K562 (cell line): ENCODE measurements around the gene SLC38A2. TPM values are rescaled to one million over a fixed set of nuclear protein-coding genes. Genes with fewer than 3 reads are reported as not detected.

Source experiments
- CTBP1 ChIP-seq: fragments of 450-650 bp; IDR thresholded peaks from 2 replicates; pipeline ENCODE4 v1.6.1; 2016; ENCODE audit warnings: borderline replicate concordance
- FIP1L1 ChIP-seq: fragments of 200-400 bp; formaldehyde crosslinking; IDR thresholded peaks from 2 replicates; pipeline ENCODE4 v1.6.1; 2018; ENCODE audit warnings: mild to moderate bottlenecking, low read depth, low read length; ENCODE audit not compliant: poor library complexity, severe bottlenecking
- HNRNPH1 ChIP-seq: fragments of 200-400 bp; formaldehyde crosslinking; optimal IDR thresholded peaks from 2 replicates; pipeline ENCODE3; 2017; ENCODE audit warnings: low read depth, mild to moderate bottlenecking, low read length, moderate library complexity
- MYC ChIP-seq, 2 experiments: fragments of 250-450 bp in 1 of 2; sonication (Bioruptor Pico) in 1 of 2; IDR thresholded peaks; 2 replicates each; pipeline versions ENCODE4 v1.5.1 to v1.6.1; 2012 to 2021; ENCODE audit warnings: low read depth in 2 of 2, borderline replicate concordance in 1 of 2, improper control_type of control experiment in 1 of 2, low read length in 1 of 2, mild to moderate bottlenecking in 1 of 2, moderate library complexity in 1 of 2
- NR4A1 ChIP-seq, 2 experiments: fragments of 250-450 bp in 1 of 2; fragments of 450-650 bp in 1 of 2; sonication (Bioruptor Pico) in 1 of 2; IDR thresholded peaks; 2 replicates each; pipeline versions ENCODE4 v1.4.0 to v1.6.1; 2016 to 2020; ENCODE audit warnings: mild to moderate bottlenecking in 2 of 2, missing compliant biosample characterization in 1 of 2, missing genetic modification characterization in 1 of 2, moderate library complexity in 1 of 2
- PHTF2 ChIP-seq: fragments of 250-450 bp; sonication (Bioruptor Pico); IDR thresholded peaks from 2 replicates; pipeline ENCODE4 v1.5.0; 2021; ENCODE audit warnings: mild to moderate bottlenecking
- REST ChIP-seq, 2 experiments: fragments of 450-650 bp; formaldehyde crosslinking in 1 of 2; IDR thresholded peaks; 2 replicates each; pipeline versions ENCODE4 v1.4.0 to v1.6.1; 2014 to 2020; ENCODE audit warnings: mild to moderate bottlenecking in 2 of 2, borderline replicate concordance in 1 of 2, low read depth in 1 of 2
- SMAD4 ChIP-seq: fragments of 250-450 bp; sonication (Bioruptor Pico); conservative IDR thresholded peaks from 2 replicates; pipeline ENCODE4 v1.8.0; 2021; ENCODE audit warnings: inconsistent platforms, mild to moderate bottlenecking, moderate library complexity
- ZNF699 ChIP-seq: fragments of 250-450 bp; sonication (Bioruptor Pico); IDR thresholded peaks from 2 replicates; pipeline ENCODE4 v1.8.0; 2021; ENCODE audit warnings: mild to moderate bottlenecking, moderate library complexity; ENCODE audit not compliant: insufficient replicate concordance
- polyA plus RNA-seq, 8 experiments: library from polyadenylated mRNA; depleted of rRNA in 4 of 8; stranded (reverse) in 5 of 8; unstranded in 3 of 8; fragments of >200 nt; fragmentation: Nextera tagmentation in 2 of 8; fragmentation: Illumina TruSeq in 1 of 8; extraction: Ambion mirVana in 2 of 8; extraction: Trizol in 1 of 8; gene quantifications; 2 replicates each; pipeline versions ENCODE4 v1.2.1 to v1.2.3, GENCODE V29; 2011 to 2014; ENCODE audit warnings: inconsistent platforms in 1 of 8, missing spikeins in 1 of 8
- total RNA-seq, 7 experiments: library from RNA; depleted of rRNA in 6 of 7; stranded (reverse); fragments of >200 nt in 6 of 7; fragmentation: Illumina TruSeq in 2 of 7; extraction: Trizol in 2 of 7; gene quantifications; 2 replicates each; pipeline versions ENCODE4 v1.2.1 to v1.2.3, GENCODE V29; 2011 to 2021; ENCODE audit warnings: low replicate concordance in 1 of 7
- TF ChIP-seq, protein P1 (sequence below): sonication (generic); formaldehyde crosslinking; IDR thresholded peaks from 2 replicates; pipeline ENCODE4 v1.8.0; 2022; ENCODE audit warnings: mild to moderate bottlenecking, missing genetic modification reagents
- TF ChIP-seq, protein P2 (sequence below): fragments of 450-650 bp; IDR thresholded peaks from 2 replicates; pipeline ENCODE4 v1.6.1; 2017; ENCODE audit warnings: antibody characterized with exemption

The SLC38A2 gene
- total and polyA plus RNA-seq, 9 of the 15 experiments (the other 6 are each of a cell fraction or from before 2014, with no cell fraction given), result 98.7 to 292 (median 143) TPM

DNA sequence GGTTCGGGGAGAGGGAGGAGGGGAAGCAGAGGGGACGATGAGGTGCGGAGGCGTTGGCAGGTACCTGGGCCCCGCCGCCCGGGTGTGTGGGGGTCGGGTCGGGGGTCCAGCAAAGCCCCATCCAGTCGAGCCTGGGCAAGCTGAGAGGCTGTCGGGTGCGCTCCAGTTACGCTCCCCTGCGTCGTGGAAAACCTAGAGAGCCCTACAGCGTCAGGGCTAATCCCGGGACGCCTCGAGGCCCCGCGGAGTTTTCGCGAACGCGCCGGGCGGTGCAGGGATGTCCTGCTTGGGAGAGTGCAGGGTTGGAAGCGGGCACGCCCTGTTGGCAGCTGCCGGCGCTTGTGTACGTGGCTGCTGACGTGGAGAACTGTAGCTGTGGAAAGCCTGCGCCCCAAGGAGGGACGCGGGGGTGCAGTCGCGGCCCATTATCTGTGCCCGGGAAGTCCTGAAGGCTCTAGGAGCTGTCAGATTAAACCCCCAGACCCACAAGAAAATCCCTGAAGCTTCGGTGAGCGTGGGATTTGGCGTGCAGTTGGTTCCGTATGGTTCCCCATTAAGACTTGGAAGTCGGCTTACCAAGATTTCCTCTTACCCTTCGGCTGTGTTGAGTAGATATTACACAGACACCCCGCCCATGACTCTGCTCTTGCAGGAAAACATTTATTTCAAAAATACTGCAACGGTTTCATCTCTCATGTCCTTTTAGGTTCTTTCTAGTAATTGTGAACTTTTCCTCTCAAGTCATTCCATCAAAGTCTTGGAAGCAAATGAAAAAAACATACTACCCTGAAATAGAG, 11.3 kb upstream of the SLC38A2 start (continued):
- TF ChIP-seq ZNF699 (CRISPR knock-in tag) (no peak), SMAD4 (CRISPR knock-in tag) (peak; percentile 67), NR4A1 (CRISPR knock-in tag; IDR thresholded peaks at IDR 0.05) (no peak), NR4A1 (tag; IDR thresholded peaks at IDR 0.05) (0 out of 2 replicates have a peak, but pooled peaks have one; percentile 29), HNRNPH1 (no peak), CTBP1 (no peak), MYC (IDR thresholded peaks at IDR 0.05; ENCODE audit: low read depth, low read length) (peak; percentile 46; the same call in 1 of the 2 replicates), MYC (CRISPR knock-in tag; IDR thresholded peaks at IDR 0.05; ENCODE audit: borderline replicate concordance, low read depth) (peak; percentile 28; the same call in 1 of the 2 replicates), FIP1L1 (no peak), REST (IDR thresholded peaks at IDR 0.05; ENCODE audit: borderline replicate concordance) (0 out of 2 replicates have a peak, but pooled peaks have one; percentile 33), REST (CRISPR knock-in tag; IDR thresholded peaks at IDR 0.05; ENCODE audit: low read depth) (peak; percentile 84), PHTF2 (no peak; the same call in 1 of the 2 replicates)
- TF ChIP-seq, protein P1, sequence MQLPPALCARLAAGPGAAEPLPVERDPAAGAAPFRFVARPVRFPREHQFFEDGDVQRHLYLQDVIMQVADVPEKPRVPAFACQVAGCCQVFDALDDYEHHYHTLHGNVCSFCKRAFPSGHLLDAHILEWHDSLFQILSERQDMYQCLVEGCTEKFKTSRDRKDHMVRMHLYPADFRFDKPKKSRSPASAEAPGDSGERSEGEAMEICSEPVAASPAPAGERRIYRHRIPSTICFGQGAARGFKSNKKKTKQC, result no peak; the same call in 1 of the 2 replicates
- TF ChIP-seq, protein P2, sequence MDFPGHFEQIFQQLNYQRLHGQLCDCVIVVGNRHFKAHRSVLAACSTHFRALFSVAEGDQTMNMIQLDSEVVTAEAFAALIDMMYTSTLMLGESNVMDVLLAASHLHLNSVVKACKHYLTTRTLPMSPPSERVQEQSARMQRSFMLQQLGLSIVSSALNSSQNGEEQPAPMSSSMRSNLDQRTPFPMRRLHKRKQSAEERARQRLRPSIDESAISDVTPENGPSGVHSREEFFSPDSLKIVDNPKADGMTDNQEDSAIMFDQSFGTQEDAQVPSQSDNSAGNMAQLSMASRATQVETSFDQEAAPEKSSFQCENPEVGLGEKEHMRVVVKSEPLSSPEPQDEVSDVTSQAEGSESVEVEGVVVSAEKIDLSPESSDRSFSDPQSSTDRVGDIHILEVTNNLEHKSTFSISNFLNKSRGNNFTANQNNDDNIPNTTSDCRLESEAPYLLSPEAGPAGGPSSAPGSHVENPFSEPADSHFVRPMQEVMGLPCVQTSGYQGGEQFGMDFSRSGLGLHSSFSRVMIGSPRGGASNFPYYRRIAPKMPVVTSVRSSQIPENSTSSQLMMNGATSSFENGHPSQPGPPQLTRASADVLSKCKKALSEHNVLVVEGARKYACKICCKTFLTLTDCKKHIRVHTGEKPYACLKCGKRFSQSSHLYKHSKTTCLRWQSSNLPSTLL, result no peak
